HEK293T (cell line): ENCODE measurements around the gene ZC3H7B.

ENCODE experiments used
- BHLHE40 ChIP-seq: fragments of 450-650 bp; IDR thresholded peaks from 2 replicates; pipeline ENCODE4 v1.6.1; 2016; ENCODE audit warnings: mild to moderate bottlenecking, moderate library complexity, borderline replicate concordance
- CTBP1 ChIP-seq: fragments of 450-650 bp; IDR thresholded peaks from 2 replicates; pipeline ENCODE4 v1.6.1; 2016; ENCODE audit warnings: borderline replicate concordance
- ELF4 ChIP-seq: fragments of 450-650 bp; IDR thresholded peaks from 2 replicates; pipeline ENCODE4 v1.6.1; 2017; ENCODE audit warnings: antibody characterized with exemption
- FOXA1 ChIP-seq: fragments of 450-650 bp; IDR thresholded peaks from 2 replicates; pipeline ENCODE4 v1.6.1; 2016; ENCODE audit warnings: mild to moderate bottlenecking
- SP1 ChIP-seq: fragments of 450-650 bp; IDR thresholded peaks from 2 replicates; pipeline ENCODE4 v1.6.1; 2017

GRCh38 chr22:41360126-41360525, 58.8 kb downstream of the ZC3H7B start:
- TF ChIP-seq ELF4 (no peak), BHLHE40 (no peak), CTBP1 (no peak), SP1 (no peak), FOXA1 (no peak)
